Vagina (tissue), 2 donors: Measurements from ENCODE around the gene ERCC2. TPM values are rescaled to one million over a fixed set of nuclear protein-coding genes. Genes with fewer than 3 reads are reported as not detected.

Experiments used
- DNase-seq, 2 donors: peaks; one replicate each; pipeline ENCODE4 v3.0.0-alpha.2; 2017; ENCODE audit errors: extremely low spot score in 2 of 2
- H3K27ac ChIP-seq: fragments of 200-600 bp; sonication (generic); one replicate; pipeline ENCODE4 v1.5.1; 2019
- H3K27me3 ChIP-seq: fragments of 200-600 bp; sonication (generic); one replicate; pipeline ENCODE4 v1.5.1; 2019
- H3K36me3 ChIP-seq, 2 donors: fragments of 200-600 bp; sonication (generic); one replicate each; pipeline ENCODE4 v1.5.1; 2017 to 2019
- H3K4me1 ChIP-seq: fragments of 200-600 bp; sonication (generic); one replicate; pipeline ENCODE4 v1.5.1; 2019
- H3K4me3 ChIP-seq, 2 donors: fragments of 200-600 bp; sonication (generic); 1 replicate in 1 of 2; 2 replicates in 1 of 2; pipeline ENCODE4 v1.5.1; 2016 to 2019
- H3K9me3 ChIP-seq: fragments of 200-600 bp; sonication (generic); one replicate; pipeline ENCODE4 v1.5.1; 2019
- CTCF ChIP-seq, 3 experiments: fragments of 450-650 bp in 2 of 3; fragments of 200-600 bp in 1 of 3; sonication (generic) in 1 of 3; IDR thresholded peaks; one replicate each; pipeline ENCODE4 v1.5.1; 2017 to 2019; ENCODE audit warnings: antibody characterized with exemption in 3 of 3, mild to moderate bottlenecking in 2 of 3, moderate library complexity in 2 of 3
- POLR2A ChIP-seq, 2 donors: fragments of 450-650 bp; IDR thresholded peaks; one replicate each; pipeline ENCODE4 v1.6.1; 2017; ENCODE audit warnings: antibody characterized with exemption in 2 of 2, mild to moderate bottlenecking in 2 of 2, moderate library complexity in 2 of 2
- POLR2AphosphoS5 ChIP-seq, 2 donors: sonication (generic); formaldehyde crosslinking; IDR thresholded peaks; one replicate each; pipeline ENCODE4 v1.9.0; 2017; ENCODE audit warnings: antibody characterized with exemption in 2 of 2, mild to moderate bottlenecking in 2 of 2, low read depth in 1 of 2; ENCODE audit not compliant: insufficient read depth in 1 of 2
- intact Hi-C: fragments of 100-400 bp; cut with DNase I; formaldehyde crosslinking; loops from one replicate; pipeline ENCODE4 v1.15.1; 2023
- total RNA-seq: library from RNA; depleted of rRNA; stranded (reverse); fragments of >200 nt; gene quantifications from one replicate; pipeline ENCODE4 v1.2.3, GENCODE V29; 2016

The ERCC2 gene
- total RNA-seq, 1 donor from 2014 or later, result 17.9 TPM

DNA sequence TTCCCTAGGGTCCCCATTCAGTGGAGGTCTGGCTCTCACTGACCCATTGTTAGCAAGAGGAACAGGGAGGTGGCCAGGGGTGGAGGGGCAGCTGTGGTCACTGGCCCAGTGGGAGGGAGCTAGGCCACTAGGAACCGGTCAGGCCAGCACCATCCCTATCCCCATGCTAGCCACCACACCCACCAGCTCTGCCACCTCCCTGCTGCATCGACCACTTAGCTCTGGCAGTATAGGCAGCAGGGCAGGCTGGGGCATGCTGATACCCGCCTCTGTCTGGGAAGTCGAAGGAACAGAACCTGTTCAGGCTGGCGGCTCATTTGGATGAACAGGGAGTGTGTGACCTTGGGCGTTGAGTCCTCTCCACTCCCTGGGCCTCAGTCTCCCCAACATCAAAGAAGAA, 29.8 kb upstream of the ERCC2 start:
- H3K27me3 ChIP-seq, result no peaks in the 10 kb centered on the region
- DNase-seq, result no peak
- no peak overlapping the region for H3K27ac ChIP-seq
- H3K36me3 ChIP-seq, result peaks cover 0 to 7% of the 10 kb centered on the region in 2 donors
- TF ChIP-seq CTCF (IDR thresholded peaks at IDR 0.05) (no peak), POLR2AphosphoS5 (IDR thresholded peaks at IDR 0.05; ENCODE audit: insufficient read depth in 1 of 2, low read depth in 1 of 2) (no peak), POLR2A (IDR thresholded peaks at IDR 0.05) (no peak)
- no peak overlapping the region for H3K4me3 ChIP-seq
- H3K9me3 ChIP-seq, result no peaks in the 10 kb centered on the region
- intact Hi-C loops, result no loop called here
- peaks cover 40% of the 10 kb centered on the region for H3K4me1 ChIP-seq

DNA sequence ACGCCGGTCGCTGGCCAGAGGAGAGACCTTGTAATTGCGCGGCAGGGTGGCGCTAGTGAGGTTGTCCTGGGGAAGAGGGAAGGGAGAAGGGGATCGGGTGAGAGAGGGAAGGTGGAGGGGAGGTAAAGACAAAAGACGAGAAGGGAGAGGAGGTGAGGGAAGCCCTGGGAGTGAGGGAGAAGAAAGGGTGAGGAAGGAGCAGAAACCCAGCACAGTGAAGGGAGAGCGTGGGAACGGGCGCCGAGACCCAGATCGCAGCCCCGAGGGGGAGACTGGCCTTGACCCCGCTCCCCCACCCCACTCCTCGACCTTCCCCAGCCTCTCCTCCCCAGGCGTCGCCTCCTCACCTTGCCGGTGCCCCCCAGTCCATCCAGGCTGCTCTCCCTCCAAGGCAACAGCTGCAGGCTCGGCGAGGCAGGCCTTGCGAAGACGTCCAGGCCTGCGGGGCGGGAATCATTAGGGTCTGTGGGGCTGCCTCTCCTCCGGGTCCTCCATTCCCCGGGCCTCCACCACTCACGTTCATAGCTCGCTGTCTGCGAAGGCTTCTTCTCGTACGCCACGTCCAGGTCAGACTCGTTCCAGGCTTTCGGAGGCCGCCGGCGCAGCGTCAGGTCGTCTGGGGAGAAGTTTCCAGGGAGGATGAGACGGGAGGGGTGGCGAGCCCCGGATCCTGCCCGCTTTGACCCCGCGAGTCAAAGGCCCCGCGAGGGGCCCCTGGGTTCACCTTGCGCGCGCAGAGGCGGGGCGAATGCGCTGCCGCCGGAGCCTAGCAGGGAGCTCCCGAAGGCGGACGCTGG, 25.6 kb upstream of the ERCC2 start:
- peaks cover 14% of the 10 kb centered on the region for H3K4me1 ChIP-seq
- intact Hi-C loops, result no loop called here

DNA sequence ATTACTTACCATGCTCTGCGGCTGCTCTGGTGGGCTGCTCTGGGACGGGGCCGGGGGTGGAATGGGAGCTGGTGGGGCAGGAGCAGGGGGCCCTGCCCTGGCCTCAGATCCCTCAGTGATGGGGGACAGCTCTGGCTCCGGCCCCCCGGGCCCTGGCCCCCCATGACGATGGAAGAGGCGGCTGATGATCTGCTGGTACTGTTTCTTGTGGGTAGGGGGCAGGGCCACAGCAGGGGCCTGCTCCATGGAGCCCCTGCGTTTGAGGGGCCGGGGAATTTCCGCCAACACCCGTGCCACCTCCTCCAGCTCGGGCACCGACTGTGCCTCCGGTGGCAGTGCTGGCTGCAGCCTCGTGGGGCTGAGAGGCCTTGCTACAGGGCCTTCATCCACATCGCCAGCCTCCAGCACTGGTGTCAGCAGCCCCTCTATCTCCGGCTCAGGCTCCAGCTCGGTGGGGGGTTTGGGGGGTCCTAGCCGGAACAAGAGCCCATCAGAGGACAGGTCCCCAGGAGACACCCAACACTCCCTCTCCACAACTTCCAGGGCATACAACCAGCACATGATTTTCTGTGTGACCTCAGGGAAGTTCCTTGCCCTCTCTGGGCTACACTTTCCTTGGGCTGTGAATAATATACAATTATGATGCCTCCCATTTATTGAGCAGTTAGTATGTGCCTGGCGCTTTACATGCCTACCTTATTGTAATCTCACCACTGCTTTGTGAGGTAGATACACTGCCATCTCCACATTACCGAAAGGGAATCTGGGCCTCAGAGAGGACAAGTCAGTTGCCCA, 21.7 kb upstream of the ERCC2 start:
- TF ChIP-seq POLR2AphosphoS5 (IDR thresholded peaks at IDR 0.05; ENCODE audit: insufficient read depth in 1 of 2, low read depth in 1 of 2), result no peak
- TF ChIP-seq CTCF (IDR thresholded peaks at IDR 0.05), result no peak
- no peak for DNase-seq
- H3K4me3 ChIP-seq, result no peak overlapping the region
- H3K36me3 ChIP-seq, result peaks cover 0 to 10% of the 10 kb centered on the region in 2 donors
- intact Hi-C loops, result no loop called here
- H3K27ac ChIP-seq, result no peak overlapping the region
- H3K9me3 ChIP-seq, result no peaks in the 10 kb centered on the region
- no peaks in the 10 kb centered on the region for H3K27me3 ChIP-seq
- no peaks in the 10 kb centered on the region for H3K4me1 ChIP-seq

More for the DNA sequence above, 25.6 kb upstream of the ERCC2 start:
- DNase-seq, result no peak
- Histone ChIP-seq H3K36me3 (peaks cover 0 to 10% of the 10 kb centered on the region in 2 donors), H3K27me3 (no peaks in the 10 kb centered on the region), H3K4me3 (no peak overlapping the region), H3K9me3 (no peaks in the 10 kb centered on the region), H3K27ac (no peak overlapping the region)
- no peak for TF ChIP-seq CTCF (IDR thresholded peaks at IDR 0.05)
- no peak for TF ChIP-seq POLR2A (IDR thresholded peaks at IDR 0.05)
- TF ChIP-seq POLR2AphosphoS5 (IDR thresholded peaks at IDR 0.05; ENCODE audit: insufficient read depth in 1 of 2, low read depth in 1 of 2), result no peak

- no peak for DNase-seq
- H3K36me3 ChIP-seq, result peaks cover 0 to 9% of the 10 kb centered on the region in 2 donors
Observed at GRCh38 chr19:45391346-45391745, 21.0 kb upstream of the ERCC2 start.

More at GRCh38 chr19:45391346-45391745, 21.0 kb upstream of the ERCC2 start:
- no peak for TF ChIP-seq CTCF (IDR thresholded peaks at IDR 0.05)
- TF ChIP-seq POLR2A (IDR thresholded peaks at IDR 0.05), result no peak
- no peak for TF ChIP-seq POLR2AphosphoS5 (IDR thresholded peaks at IDR 0.05; ENCODE audit: insufficient read depth in 1 of 2, low read depth in 1 of 2)
- H3K27me3 ChIP-seq, result no peaks in the 10 kb centered on the region
- H3K4me3 ChIP-seq, result no peak overlapping the region
- H3K9me3 ChIP-seq, result no peaks in the 10 kb centered on the region
- no peak overlapping the region for H3K27ac ChIP-seq
- no peaks in the 10 kb centered on the region for H3K4me1 ChIP-seq
- intact Hi-C loops, result no loop called here
